B cell (primary cell): Measurements from ENCODE around the gene ZBTB46. TPM values are rescaled to one million over a fixed set of nuclear protein-coding genes. Genes with fewer than 3 reads are reported as not detected.
"Not testable (repeated sequence)": the region's sequence is repeated elsewhere in the genome, so short reads cannot be mapped to it uniquely, and the experiment has no call there.

Experiments
- ATAC-seq: fragments of 200-7000 bp; cut with Tn5 transposase; one replicate; pipeline ENCODE4 v1.10.0; 2021; ENCODE audit warnings: low read depth, mild to moderate bottlenecking, moderate number of reproducible peaks, moderate library complexity
- CTCF ChIA-PET: fragments of 350-600 bp; sonication (Branson Sonifier 250); formaldehyde crosslinking; loops from one replicate; lab custom pipeline; 2021; ENCODE audit warnings: antibody characterized with exemption, inconsistent platforms; lab: Charles Lee
- POLR2A ChIA-PET: fragments of 350-600 bp; sonication (Branson Sonifier 250); formaldehyde crosslinking; loops from one replicate; lab custom pipeline; 2021; ENCODE audit warnings: antibody characterized with exemption; lab: Charles Lee
- DNase-seq: peaks from one replicate; pipeline ENCODE4 v3.0.0; 2013
- H2AFZ ChIP-seq: 2 replicates; pipeline ENCODE4 v1.6.1; 2012; ENCODE audit warnings: mild to moderate bottlenecking, low read depth, low read length; ENCODE audit not compliant: insufficient read depth, poor library complexity, severe bottlenecking
- H3K27ac ChIP-seq, 2 donors: 1 replicate in 1 of 2; 2 replicates in 1 of 2; pipeline ENCODE4 v1.5.1; 2012 to 2013; ENCODE audit warnings: low read length in 2 of 2, mild to moderate bottlenecking in 2 of 2, moderate library complexity in 1 of 2
- H3K27me3 ChIP-seq, 4 experiments: fragments of 200-600 bp in 1 of 4; sonication (generic) in 1 of 4; replicated peaks in 1 of 4; 1 replicate in 2 of 4; 2 replicates in 2 of 4; pipeline versions ENCODE4 v1.6.1 to v1.7.0; 2013 to 2016; ENCODE audit warnings: low read length in 3 of 4, mild to moderate bottlenecking in 2 of 4, mixed read lengths in 1 of 4, moderate library complexity in 1 of 4; ENCODE audit not compliant: insufficient read depth in 4 of 4, control insufficient read depth in 3 of 4; ENCODE audit errors: control extremely low read depth in 1 of 4
- H3K36me3 ChIP-seq, 2 experiments: replicated peaks in 1 of 2; 1 replicate in 1 of 2; 2 replicates in 1 of 2; pipeline versions ENCODE4 v1.6.1 to v1.7.1; 2013; ENCODE audit warnings: low read length in 1 of 2; ENCODE audit not compliant: insufficient read depth in 2 of 2, control insufficient read depth in 1 of 2; ENCODE audit errors: control extremely low read depth in 1 of 2, extremely low read depth in 1 of 2
- H3K4me1 ChIP-seq, 2 donors: fragments of 200-600 bp in 1 of 2; sonication (generic) in 1 of 2; 1 replicate in 1 of 2; 2 replicates in 1 of 2; pipeline versions ENCODE4 v1.5.1 to v1.6.1; 2013 to 2017; ENCODE audit warnings: low read length in 2 of 2; ENCODE audit not compliant: control insufficient read depth in 2 of 2, insufficient read depth in 2 of 2
- H3K4me2 ChIP-seq: replicated peaks from 2 replicates; pipeline ENCODE3; 2012; ENCODE audit warnings: mild to moderate bottlenecking, low read depth, low read length; ENCODE audit not compliant: poor library complexity, severe bottlenecking
- H3K4me3 ChIP-seq, 5 experiments: fragments of 200-600 bp in 1 of 5; sonication (generic) in 1 of 5; 1 replicate in 3 of 5; 2 replicates in 2 of 5; pipeline versions ENCODE4 v1.5.1 to v1.7.0; 2011 to 2016; ENCODE audit warnings: low read length in 4 of 5, mild to moderate bottlenecking in 4 of 5, low read depth in 2 of 5, control low read depth in 1 of 5, moderate library complexity in 1 of 5; ENCODE audit not compliant: insufficient read depth in 1 of 5; ENCODE audit errors: control extremely low read depth in 1 of 5, extremely low read depth in 1 of 5
- H3K79me2 ChIP-seq: fragments of 200-600 bp; sonication (generic); one replicate; pipeline ENCODE4 v1.6.0; 2016; ENCODE audit warnings: low read length; ENCODE audit not compliant: control insufficient read depth, insufficient read depth
- H3K9ac ChIP-seq: fragments of 200-600 bp; sonication (generic); 2 replicates; pipeline ENCODE4 v1.6.1; 2017; ENCODE audit warnings: mild to moderate bottlenecking, low read length, moderate library complexity
- H3K9me3 ChIP-seq, 3 donors: one replicate each; pipeline versions ENCODE4 v1.6.1 to v1.7.1; 2013; ENCODE audit warnings: low read length in 2 of 3; ENCODE audit not compliant: control insufficient read depth in 2 of 3, insufficient read depth in 1 of 3; ENCODE audit errors: control extremely low read depth in 1 of 3
- H4K20me1 ChIP-seq: 2 replicates; pipeline ENCODE4 v1.6.0; 2012; ENCODE audit warnings: mild to moderate bottlenecking, low read length; ENCODE audit not compliant: insufficient read depth, control insufficient read depth, poor library complexity, severe bottlenecking
- H3K27ac Mint-ChIP-seq: one replicate; pipeline ENCODE4 v1.8.0; 2021; ENCODE audit warnings: mixed read lengths
- H3K27me3 Mint-ChIP-seq: one replicate; pipeline ENCODE4 v1.8.0; 2021; ENCODE audit warnings: mixed read lengths
- H3K4me1 Mint-ChIP-seq: one replicate; pipeline ENCODE4 v1.8.0; 2021; ENCODE audit warnings: mixed read lengths
- H3K4me3 Mint-ChIP-seq: one replicate; pipeline ENCODE4 v1.8.0; 2021; ENCODE audit warnings: mixed read lengths
- H3K9me3 Mint-ChIP-seq: one replicate; pipeline ENCODE4 v1.8.0; 2022; ENCODE audit warnings: mixed read lengths; ENCODE audit not compliant: insufficient read depth
- EZH2 ChIP-seq: IDR thresholded peaks from 2 replicates; pipeline ENCODE4 v1.6.1; 2012; ENCODE audit warnings: borderline replicate concordance, low read depth, mild to moderate bottlenecking, moderate library complexity, low read length; ENCODE audit not compliant: insufficient read depth, poor library complexity, severe bottlenecking
- WGBS: methylation state at CpG from one replicate; pipeline ENCODE4 v1.1.5; 2013; ENCODE audit warnings: missing lambda C conversion rate; ENCODE audit not compliant: insufficient coverage; 5-methylcytosine and 5-hydroxymethylcytosine counted together
- intact Hi-C: fragments of 100-400 bp; cut with micrococcal nuclease; formaldehyde crosslinking; loops from one replicate; pipeline ENCODE4 v1.10.0; 2022
- polyA plus RNA-seq: library from polyadenylated mRNA; depleted of rRNA; stranded (reverse); fragments of >200 nt; gene quantifications from 2 replicates; pipeline ENCODE4 v1.2.3, GENCODE V29; 2012
- total RNA-seq, 2 donors: library from RNA; stranded (reverse); fragments of 120-200 nt in 1 of 2; gene quantifications; 1 replicate in 1 of 2; 2 replicates in 1 of 2; pipeline versions ENCODE4 v1.2.3 to v1.2.4, GENCODE V29; 2013 to 2022
- TF ChIP-seq, protein P1 (sequence below): fragments of 200-600 bp; IDR thresholded peaks from one replicate; pipeline ENCODE4 v1.8.0; 2022; ENCODE audit warnings: antibody characterized with exemption, mild to moderate bottlenecking

ZBTB46 gene
- total and polyA plus RNA-seq, 2 donors (not counting 1 experiment from before 2014, with no cell fraction given) = 0.16 to 0.64 TPM

DNA sequence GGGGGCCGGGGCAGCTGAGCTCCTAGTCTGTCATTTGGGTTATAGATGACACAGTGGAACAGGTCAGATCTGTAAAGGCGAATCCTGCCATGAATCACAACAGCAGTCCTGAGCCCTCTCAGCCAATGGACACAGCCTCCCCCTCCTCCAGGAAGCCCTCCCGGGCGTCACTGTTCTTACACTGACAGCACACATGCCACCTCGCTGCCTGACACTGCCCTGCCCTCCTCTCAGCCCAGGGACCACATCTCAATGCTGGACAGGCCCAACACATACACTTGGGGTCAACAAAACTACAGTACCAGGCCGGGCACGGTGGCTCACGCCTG lies 26.8 kb downstream of the ZBTB46 start:
- WGBS = 82% methylated on average over 8 of the region's 8 CpGs
- TF ChIP-seq, protein P1, sequence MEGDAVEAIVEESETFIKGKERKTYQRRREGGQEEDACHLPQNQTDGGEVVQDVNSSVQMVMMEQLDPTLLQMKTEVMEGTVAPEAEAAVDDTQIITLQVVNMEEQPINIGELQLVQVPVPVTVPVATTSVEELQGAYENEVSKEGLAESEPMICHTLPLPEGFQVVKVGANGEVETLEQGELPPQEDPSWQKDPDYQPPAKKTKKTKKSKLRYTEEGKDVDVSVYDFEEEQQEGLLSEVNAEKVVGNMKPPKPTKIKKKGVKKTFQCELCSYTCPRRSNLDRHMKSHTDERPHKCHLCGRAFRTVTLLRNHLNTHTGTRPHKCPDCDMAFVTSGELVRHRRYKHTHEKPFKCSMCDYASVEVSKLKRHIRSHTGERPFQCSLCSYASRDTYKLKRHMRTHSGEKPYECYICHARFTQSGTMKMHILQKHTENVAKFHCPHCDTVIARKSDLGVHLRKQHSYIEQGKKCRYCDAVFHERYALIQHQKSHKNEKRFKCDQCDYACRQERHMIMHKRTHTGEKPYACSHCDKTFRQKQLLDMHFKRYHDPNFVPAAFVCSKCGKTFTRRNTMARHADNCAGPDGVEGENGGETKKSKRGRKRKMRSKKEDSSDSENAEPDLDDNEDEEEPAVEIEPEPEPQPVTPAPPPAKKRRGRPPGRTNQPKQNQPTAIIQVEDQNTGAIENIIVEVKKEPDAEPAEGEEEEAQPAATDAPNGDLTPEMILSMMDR = no peak
- TF ChIP-seq EZH2 = no peak
- Mint-ChIP-seq H3K27me3 (peaks cover 4% of the 10 kb centered on the region), H3K9me3 (no peaks in the 10 kb centered on the region), H3K4me3 (peak overlapping the region; percentile 96), H3K27ac (peak overlapping the region; percentile 96), H3K4me1 (peaks cover 12% of the 10 kb centered on the region)
- Histone ChIP-seq H3K4me1 (peaks cover 15 to 17% of the 10 kb centered on the region in 2 donors), H2AFZ (peak overlapping the region; percentile 83), H3K4me3 (no peak overlapping the region), H3K27ac (peak overlapping the region; percentile 75 to 84), H4K20me1 (no peaks in the 10 kb centered on the region), H3K4me2 (peak overlapping the region; percentile 85), H3K36me3 (no peaks in the 10 kb centered on the region), H3K9me3 (peaks cover 0 to 10% (median 0%) of the 10 kb centered on the region in 3 donors), H3K27me3 (no peaks in the 10 kb centered on the region), H3K9ac (peak overlapping the region; percentile 65), H3K79me2 (no peaks in the 10 kb centered on the region)
- intact Hi-C loops = no loop called here
- no peak for DNase-seq
- no peak for ATAC-seq
- ChIA-PET POLR2A (no interaction called here), CTCF (interaction anchor here (2.4 kb wide), 1 partner anchor 18 kb away, joined by 7 read pairs; no protein-coding TSS in a partner anchor)

DNA sequence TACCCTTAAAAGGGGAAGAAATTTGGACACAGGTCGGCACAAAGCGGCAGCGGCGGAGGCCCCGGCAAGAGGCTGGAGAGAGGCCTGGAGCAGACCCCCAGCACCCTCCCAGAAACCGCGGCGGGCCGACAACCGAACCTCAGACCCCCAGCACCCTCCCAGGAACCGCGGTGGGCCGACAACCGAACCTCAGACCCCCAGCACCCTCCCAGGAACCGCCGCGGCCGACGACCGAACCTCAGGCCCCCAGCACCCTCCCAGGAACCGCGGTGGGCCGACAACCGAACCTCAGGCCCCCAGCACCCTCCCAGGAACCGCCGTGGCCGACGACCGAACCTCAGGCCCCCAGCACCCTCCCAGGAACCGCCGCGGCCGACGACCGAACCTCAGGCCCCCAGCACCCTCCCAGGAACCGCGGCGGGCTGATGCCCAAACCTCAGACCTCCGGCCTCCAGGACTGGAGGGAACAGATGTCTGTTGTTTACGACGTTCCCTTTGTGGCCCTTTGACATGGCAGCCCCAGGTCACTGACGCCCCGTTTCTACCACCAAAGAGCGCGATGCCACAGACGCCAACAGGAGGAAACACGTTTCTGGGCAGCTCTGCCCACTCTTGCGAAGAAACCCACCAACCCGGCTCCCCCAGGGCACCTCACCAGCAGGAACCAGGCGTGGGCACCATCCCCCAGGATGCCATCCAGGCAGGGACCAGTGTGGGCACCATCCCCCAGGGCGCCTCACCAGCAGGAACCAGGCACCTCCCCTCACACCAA lies 28.4 kb downstream of the ZBTB46 start:
- POLR2A ChIA-PET = no interaction called here
- peaks cover 15 to 17% of the 10 kb centered on the region in 2 donors for H3K4me1 ChIP-seq
- H4K20me1 ChIP-seq = no peaks in the 10 kb centered on the region
- no peaks in the 10 kb centered on the region for H3K27me3 ChIP-seq
- no peaks in the 10 kb centered on the region for H3K79me2 ChIP-seq
- Mint-ChIP-seq H3K9me3 (no peaks in the 10 kb centered on the region), H3K4me1 (peaks cover 12% of the 10 kb centered on the region), H3K27me3 (peaks cover 4% of the 10 kb centered on the region), H3K4me3 (peak overlapping the region; percentile 96), H3K27ac (peak overlapping the region; percentile 96)
- H3K9ac ChIP-seq = no peak overlapping the region
- no peak overlapping the region for H3K4me3 ChIP-seq
- no peaks in the 10 kb centered on the region for H3K36me3 ChIP-seq
- WGBS = 80% methylated on average over 46 of the region's 51 CpGs
- H3K27ac ChIP-seq = peak overlapping the region in 1 of 2 donors; percentile 84
- peaks cover 0 to 10% (median 0%) of the 10 kb centered on the region in 3 donors for H3K9me3 ChIP-seq
- intact Hi-C loops = no loop called here
- ATAC-seq = no peak
- CTCF ChIA-PET = interaction anchor here (1.5 kb wide), 1 partner anchor 16 kb away, joined by 7 read pairs; no protein-coding TSS in a partner anchor
- H2AFZ ChIP-seq = peak overlapping the region; percentile 83
- DNase-seq = no peak
- H3K4me2 ChIP-seq = peak overlapping the region; percentile 85
- TF ChIP-seq EZH2 = no peak
- TF ChIP-seq, protein P1 = no peak

DNA sequence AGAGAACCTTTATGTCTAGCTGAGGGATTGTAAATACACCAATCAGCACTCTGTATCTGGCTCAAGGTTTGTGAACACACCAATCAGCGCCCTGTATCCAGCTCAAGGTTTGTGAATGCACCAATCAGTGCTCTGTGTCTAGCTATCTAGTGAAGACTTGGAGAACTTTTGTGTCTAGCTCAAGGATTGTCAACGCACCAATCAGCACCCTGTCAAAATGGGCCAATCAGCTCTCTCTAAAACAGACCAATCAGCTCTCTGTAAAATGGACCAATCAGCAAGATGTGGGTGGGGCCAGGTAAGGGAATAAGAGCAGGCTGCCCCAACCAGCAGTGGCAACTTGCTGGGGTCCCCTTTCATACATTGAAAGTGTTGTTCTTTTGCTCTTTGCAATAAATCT lies 29.9 kb downstream of the ZBTB46 start:
- peaks cover 15 to 17% of the 10 kb centered on the region in 2 donors for H3K4me1 ChIP-seq
- H3K4me2 ChIP-seq, H2AFZ ChIP-seq, H3K27me3 ChIP-seq, H3K9ac ChIP-seq, H3K27ac Mint-ChIP-seq, H3K27ac ChIP-seq, intact Hi-C loops, DNase-seq, H3K27me3 Mint-ChIP-seq, H3K79me2 ChIP-seq, H4K20me1 ChIP-seq, ATAC-seq, H3K36me3 ChIP-seq, H3K9me3 Mint-ChIP-seq, H3K4me3 ChIP-seq, H3K4me3 Mint-ChIP-seq: not testable (repeated sequence)
- WGBS = no CpG with 5 or more reads among the region's 2 CpGs
- H3K4me1 Mint-ChIP-seq = peaks cover 13% of the 10 kb centered on the region
- ChIA-PET POLR2A (interaction anchor here (0.7 kb wide), 1 partner anchor 102 kb away, joined by 3 read pairs; no protein-coding TSS in a partner anchor), CTCF (interaction anchor here (0.6 to 1.5 kb wide), 3 partner anchors 11 to 36 kb away, joined by 3 to 7 read pairs (median 3); no protein-coding TSS in a partner anchor)
- peaks cover 0 to 12% (median 0%) of the 10 kb centered on the region in 3 donors for H3K9me3 ChIP-seq
